HPDE6-E6E7 (cell line): ENCODE results near the gene TNRC18.
"Not testable (repeated sequence)": the region's sequence is repeated elsewhere in the genome, so short reads cannot be mapped to it uniquely, and the experiment has no call there.

ENCODE experiments used
- DNase-seq: peaks from one replicate; pipeline ENCODE4 v3.0.0; 2011; ENCODE audit warnings: missing footprints; ENCODE audit errors: extremely low spot score

The TNRC18 gene

DNA sequence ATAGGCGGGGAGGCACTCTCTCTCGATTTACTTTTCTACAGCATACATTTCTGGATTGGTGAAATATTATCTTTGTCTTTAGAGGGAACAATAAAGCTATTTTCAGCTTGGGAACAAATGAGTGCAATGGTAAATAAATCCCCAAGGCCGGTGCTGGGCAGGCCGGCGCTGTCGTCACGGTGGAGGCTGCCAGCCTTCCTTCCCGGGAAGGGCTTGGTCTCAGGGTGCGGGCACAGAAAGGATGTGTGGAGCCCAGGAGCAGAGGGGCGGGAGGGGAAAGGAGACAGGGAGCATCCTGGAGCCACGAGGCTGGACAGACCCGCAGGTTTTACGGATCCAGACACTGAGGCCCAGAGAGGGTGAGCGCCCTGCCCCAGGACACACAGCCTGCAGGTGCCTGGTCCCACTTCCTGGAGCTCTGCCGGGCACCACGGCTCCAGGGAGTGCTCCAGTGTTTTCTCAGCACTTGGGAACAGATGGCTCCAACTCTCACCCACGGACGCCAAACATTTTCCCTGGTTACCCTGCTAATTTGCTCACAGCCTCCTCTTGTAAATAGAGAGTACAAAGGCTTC is 149.7 kb downstream of the TNRC18 start:
- not testable (repeated sequence) for DNase-seq

DNA sequence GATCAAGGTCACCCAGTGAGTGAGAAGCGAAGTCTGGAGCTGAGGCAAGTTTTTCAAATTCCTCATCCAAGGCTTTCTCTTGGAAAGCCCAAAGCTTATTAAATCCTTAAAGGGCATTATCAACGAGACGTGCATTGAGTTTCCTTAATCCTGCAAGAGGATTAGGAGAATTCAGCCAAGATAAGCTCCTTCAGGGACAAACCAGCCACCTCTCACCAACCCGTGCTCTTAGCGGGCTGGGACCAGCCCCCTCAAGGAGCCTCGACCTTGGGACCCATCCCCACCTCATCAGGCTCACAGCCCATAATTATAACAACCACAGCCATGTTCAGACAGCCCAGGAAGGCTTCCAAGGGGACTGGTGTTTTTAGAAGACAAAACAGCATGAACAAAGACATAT is 152.8 kb downstream of the TNRC18 start:
- DNase-seq: no peak

DNA sequence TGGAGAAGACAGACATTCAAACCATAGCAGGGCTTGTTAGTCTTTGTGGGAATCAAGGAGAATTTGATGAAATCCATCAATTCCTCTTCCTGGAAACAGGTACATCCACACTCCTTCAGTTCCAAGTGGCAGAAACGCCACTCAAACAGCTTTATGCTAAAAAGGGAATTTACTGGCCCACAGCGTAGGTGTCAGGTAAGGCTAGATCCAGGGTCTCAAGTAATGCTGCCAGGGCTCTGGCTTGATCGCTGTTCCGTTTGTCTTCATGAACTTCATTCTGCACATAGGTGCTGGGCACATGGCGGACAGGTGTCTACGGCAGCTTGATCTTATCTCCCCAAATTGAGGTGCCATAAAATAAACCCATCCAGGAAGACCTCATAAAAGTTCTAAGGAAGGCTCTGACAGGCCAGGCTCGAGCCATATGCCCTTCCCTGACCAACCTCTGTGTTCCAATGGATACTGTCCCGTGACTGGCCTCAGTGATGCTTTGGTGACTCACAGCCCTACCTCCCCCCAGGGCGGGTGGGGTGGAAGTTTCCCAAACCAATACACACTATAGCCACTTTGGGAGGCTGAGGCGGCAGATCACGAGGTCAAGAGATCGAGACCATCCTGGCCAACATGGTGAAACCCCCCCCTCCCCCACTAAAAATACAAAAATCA is 153.5 kb downstream of the TNRC18 start:
- not testable (repeated sequence) for DNase-seq

DNA sequence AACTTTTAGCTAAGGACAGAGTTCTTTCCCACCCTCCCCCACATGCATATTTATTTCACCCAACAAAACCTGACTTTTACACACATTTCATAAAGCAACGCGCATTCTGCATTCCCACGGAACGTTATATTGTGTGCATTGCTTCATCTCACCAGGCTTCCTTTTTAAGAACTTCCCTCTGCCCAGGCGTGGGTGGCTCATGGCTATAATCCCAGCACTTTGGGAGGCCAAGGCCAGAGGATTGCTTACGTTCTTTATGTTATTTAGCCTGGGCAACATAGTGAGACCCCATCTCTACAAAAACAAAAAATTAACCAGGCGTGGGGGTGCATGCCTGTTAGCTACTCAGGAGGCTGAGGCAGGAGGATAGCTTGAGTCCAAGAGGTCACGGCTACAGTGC is 155.8 kb downstream of the TNRC18 start:
- not testable (repeated sequence) for DNase-seq

DNA sequence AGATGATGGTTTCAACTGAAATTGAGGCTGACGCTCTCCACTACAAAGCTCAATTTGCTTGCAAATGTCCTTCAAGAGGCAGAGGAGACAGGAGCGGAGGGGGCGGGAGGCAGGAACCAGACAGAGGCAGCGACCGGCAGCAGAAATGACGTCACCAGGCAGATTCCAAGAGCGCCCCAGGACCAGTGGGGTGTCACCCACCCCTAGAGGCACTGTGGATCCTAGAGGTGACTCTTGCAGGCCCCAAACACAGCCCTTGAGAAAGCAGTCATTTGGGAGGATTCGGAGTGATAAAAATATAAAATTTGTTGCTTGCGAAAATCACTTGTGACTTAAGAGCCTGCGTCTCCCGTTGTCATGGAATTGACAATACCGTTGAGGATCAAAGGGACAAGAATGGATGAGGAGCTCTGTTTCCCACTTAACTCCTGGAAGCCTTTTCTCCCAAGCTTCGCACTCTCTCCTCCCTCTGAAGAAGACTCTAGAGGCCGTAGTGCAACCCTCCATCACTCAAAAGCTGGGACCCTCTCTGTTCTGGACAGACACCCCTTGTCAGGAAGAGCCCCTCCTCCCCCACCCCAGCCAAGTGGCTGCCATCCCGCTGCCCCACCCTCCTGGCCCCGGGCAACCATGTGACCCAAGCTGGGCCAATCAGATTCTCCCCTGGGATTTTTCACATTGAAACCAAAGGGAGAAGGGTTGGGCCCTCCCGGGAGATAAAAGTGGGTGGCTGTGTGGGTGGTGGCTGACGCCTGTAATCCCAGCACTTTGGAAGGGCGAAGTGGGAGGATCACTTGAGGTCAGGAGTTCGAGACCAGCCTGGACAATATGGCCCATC is 157.2 kb downstream of the TNRC18 start:
- no peak for DNase-seq

DNA sequence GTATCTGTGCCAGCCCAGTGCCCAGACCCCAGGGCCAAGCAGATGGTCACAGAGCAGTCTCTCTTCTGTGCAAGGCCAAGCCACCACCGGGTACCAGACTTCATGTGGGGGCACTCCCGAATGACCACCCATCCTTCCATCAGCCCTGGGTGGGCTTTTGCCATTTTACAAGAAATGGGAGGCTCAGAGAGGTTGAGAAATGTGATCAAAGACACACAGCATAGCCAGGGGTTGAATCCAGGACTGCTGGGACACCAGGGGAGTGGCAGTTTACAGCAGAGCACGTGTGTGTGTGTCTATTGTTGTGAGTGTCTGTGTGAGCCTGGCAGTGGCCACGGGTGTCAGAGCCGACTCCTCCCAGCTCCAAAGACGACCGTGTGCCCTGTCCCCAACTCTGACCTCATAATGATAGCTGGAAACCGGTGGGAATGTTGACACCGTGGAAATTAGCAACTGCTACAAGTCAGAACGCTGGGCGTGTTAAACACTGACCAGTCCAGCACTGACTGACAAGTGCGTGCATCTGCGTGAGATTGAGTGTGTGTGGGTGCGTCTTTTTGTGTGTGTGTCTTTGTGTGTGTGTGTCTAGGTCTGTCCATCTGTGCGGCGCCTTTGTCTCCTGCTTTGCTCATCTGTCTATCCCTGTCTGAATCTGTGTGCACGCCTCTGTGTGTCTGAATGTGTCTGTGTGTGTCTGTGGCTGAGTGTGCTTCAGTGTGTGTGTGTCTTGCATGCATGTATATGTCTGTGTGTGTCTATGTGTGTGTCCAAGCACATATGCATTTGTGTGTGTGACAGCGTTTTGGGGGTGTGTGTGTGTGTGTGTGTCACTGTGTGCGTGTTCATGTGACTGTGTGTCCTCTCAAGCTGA is 158.1 kb downstream of the TNRC18 start:
- DNase-seq: no peak

DNA sequence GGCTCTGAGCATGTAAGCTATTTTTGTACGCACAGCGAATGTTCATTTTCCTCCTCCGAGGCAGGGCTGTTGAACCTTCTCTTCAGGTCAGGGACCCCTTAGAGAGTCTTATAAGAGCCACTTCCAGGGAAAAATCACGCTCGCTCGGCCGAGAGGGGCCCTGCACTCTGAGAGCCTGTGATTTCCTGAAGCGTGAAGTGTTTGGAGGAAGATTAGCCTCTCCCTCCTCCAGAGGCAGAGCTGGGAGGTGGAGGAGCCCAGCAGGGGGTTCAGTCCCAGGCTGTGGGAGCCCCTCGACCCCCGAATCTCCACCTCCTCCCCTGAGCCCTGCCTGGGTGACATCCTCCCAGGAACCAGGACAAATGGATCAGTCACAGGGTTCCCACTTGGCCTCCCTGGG is 160.6 kb downstream of the TNRC18 start:
- not testable (repeated sequence) for DNase-seq

DNA sequence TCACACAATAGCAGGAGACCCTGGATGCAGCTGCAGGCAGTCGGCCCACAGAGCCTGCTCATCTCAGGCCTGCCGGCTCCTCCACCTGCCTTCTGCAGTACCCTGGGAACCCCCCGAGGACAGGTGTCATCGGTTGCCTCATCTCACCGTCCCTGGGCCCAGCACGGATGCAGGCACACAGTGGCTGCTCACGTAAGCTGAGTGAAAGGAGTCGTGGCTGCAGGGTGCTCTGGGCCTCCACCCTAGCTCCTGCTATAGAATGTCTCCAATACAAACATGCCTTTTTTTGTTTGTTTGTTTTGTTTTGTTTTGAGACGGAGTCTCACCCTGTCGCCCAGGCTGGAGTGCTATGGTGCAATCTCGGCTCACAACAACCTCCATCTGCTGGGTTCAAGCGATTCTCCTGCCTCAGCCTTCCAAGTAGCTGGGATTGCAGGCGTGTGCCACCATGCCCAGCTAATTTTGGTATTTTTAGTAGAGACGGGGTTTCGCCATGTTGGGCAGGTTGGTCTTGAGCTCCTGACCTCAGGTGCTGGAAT is 163.0 kb downstream of the TNRC18 start:
- DNase-seq: not testable (repeated sequence)
